ENCODE results near the gene DGKZ.
A peak's percentile ranks its signal among the peaks of the same experiment; 100 is the strongest.

Gene DGKZ

DNA sequence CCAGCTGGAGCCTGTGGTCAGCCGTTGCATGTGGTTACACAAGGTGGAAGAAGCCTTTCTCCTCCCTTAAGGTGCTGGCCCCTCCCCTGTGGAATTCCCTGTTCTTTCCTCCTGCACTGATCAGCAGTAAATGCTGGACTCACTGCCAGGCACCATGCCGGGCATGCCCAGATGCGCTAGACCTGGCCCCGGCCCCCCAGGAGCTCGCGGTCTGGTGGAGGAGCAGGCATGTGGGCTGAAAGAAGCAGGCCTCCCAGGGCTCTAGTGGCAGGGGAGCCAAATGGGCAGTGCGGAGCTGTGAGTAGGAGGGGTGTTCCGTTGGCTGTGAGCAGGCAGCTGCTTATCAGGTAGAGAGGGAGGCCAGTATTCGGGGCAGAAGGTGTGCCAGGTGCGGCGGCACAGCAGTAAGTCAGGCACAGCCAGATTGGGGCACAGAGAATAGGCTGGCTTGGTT, 10.2 kb downstream of the DGKZ start:
- TF ChIP-seq, protein P1, sequence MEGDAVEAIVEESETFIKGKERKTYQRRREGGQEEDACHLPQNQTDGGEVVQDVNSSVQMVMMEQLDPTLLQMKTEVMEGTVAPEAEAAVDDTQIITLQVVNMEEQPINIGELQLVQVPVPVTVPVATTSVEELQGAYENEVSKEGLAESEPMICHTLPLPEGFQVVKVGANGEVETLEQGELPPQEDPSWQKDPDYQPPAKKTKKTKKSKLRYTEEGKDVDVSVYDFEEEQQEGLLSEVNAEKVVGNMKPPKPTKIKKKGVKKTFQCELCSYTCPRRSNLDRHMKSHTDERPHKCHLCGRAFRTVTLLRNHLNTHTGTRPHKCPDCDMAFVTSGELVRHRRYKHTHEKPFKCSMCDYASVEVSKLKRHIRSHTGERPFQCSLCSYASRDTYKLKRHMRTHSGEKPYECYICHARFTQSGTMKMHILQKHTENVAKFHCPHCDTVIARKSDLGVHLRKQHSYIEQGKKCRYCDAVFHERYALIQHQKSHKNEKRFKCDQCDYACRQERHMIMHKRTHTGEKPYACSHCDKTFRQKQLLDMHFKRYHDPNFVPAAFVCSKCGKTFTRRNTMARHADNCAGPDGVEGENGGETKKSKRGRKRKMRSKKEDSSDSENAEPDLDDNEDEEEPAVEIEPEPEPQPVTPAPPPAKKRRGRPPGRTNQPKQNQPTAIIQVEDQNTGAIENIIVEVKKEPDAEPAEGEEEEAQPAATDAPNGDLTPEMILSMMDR (IDR thresholded peaks at IDR 0.05), result no peak
- H3K36me3 ChIP-seq (ENCODE audit: control insufficient read depth, insufficient read depth, low read length), result no peaks in the 10 kb centered on the region
- peak overlapping the region; percentile 62 for H2AFZ ChIP-seq
- peaks cover 15% of the 10 kb centered on the region for H3K79me2 ChIP-seq
- H3K9me3 ChIP-seq (ENCODE audit: control insufficient read depth, low read length), result no peaks in the 10 kb centered on the region
- peak overlapping the region; percentile 31 for H3K4me2 ChIP-seq (ENCODE audit: low read length)
- no peaks in the 10 kb centered on the region for H3K27me3 ChIP-seq (ENCODE audit: control insufficient read depth, insufficient read depth, low read length)
- peaks cover 22% of the 10 kb centered on the region for H3K4me1 ChIP-seq
- peak overlapping the region; percentile 11 for H3K4me3 ChIP-seq (ENCODE audit: low read depth, low read length)
- peak overlapping the region; percentile 74 for H3K27ac ChIP-seq
- no peak overlapping the region for H3K9ac ChIP-seq

DNA sequence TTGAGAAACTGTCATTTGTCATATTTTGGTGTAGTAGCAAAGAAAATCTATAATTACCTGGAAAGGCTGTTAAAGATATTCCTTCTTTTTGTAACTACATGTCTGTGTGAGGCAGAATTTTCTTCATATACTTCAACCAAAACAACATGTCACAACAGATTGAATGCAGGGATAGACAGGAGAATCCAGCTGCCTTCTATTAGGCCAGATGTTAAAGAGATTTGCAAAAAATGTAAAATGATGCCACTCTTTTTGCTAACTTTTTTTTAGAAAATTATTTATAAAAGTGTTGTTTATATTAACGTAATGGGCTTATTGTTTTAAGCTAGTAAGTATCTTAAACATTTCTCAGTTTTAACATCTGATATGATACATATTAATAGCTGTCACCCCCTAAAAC, 12.7 kb downstream of the DGKZ start:
- TF ChIP-seq, protein P1 (IDR thresholded peaks at IDR 0.05), result no peak
- Histone ChIP-seq H3K4me3 (ENCODE audit: low read depth, low read length) (no peak overlapping the region), H3K27me3 (ENCODE audit: control insufficient read depth, insufficient read depth, low read length) (no peaks in the 10 kb centered on the region), H3K4me1 (peaks cover 35% of the 10 kb centered on the region), H3K36me3 (ENCODE audit: control insufficient read depth, insufficient read depth, low read length) (no peaks in the 10 kb centered on the region), H3K9ac (no peak overlapping the region), H3K4me2 (ENCODE audit: low read length) (no peak overlapping the region), H2AFZ (no peak overlapping the region), H3K79me2 (peaks cover 20% of the 10 kb centered on the region), H3K27ac (no peak overlapping the region), H3K9me3 (ENCODE audit: control insufficient read depth, low read length) (no peaks in the 10 kb centered on the region)

DNA sequence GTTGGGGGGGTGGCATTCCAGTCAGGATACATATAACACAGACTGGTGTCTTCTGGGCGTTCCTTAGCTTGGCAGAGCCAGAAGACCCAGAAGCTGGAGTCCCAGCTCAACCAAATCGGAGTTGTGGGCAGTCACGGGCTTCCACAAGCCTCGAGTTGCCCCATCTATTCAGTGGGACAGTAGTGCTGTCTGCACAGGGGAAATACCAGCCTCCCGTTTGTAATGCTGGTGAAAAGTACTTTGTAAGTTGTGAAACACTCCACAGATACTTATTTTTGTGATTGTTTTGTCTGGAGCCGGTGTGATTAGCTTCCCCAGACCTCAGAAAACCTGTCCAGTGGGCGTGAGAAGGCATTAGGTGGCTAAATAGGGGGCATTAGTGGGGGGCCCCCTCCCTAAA, 13.6 kb downstream of the DGKZ start:
- Histone ChIP-seq H3K9me3 (ENCODE audit: control insufficient read depth, low read length) (no peaks in the 10 kb centered on the region), H3K4me1 (peaks cover 35% of the 10 kb centered on the region), H3K27ac (peak overlapping the region; percentile 97), H3K36me3 (ENCODE audit: control insufficient read depth, insufficient read depth, low read length) (no peaks in the 10 kb centered on the region), H2AFZ (peak overlapping the region; percentile 73), H3K9ac (no peak overlapping the region), H3K4me2 (ENCODE audit: low read length) (peak overlapping the region; percentile 74), H3K4me3 (ENCODE audit: low read depth, low read length) (peak overlapping the region; percentile 29), H3K79me2 (peaks cover 20% of the 10 kb centered on the region), H3K27me3 (ENCODE audit: control insufficient read depth, insufficient read depth, low read length) (no peaks in the 10 kb centered on the region)
- TF ChIP-seq, protein P1 (IDR thresholded peaks at IDR 0.05), result no peak

DNA sequence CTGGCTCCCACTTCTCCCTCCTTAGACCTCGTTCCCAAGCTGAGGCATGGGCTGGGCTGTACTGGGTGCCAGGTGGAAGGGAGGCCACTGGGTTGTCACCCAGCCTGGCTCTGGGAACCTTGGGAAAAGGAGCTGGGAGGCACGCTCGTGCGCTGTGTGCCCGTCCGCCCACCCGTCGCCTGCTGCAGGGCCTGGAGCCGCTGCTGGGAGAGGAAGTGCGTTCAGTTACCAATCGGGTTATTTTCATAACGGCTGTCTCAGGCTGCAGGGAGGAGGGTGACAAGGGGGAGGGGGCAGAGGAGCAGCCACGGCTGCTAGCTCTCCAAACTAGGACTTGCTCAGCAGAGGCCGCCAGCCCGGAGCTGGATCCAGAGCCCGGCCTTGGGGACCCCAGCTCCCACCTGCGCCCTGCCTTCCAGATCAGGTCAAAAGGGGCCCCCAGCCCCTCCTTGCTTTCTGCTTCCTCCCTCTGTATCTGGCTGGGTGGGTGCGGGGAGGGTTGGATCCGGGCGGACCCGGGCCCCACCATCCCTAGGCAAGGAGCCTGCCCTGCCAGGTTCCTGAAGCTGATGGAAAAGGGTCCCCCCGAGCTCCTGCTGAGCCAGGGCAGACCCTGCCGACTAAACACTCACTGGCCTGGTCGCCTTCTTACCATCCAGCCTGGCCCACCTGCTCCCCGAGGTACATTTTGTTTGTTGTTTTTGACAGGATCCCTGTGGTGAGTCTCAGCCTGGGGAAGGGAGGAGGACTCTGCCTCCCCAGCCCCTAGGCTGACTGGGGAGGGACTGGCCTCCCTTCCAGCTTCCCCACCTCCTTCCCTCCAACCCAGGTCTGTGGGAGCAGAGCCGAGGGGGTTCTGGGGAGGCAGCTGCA, 14.3 kb downstream of the DGKZ start:
- peaks cover 35% of the 10 kb centered on the region for H3K4me1 ChIP-seq
- no peaks in the 10 kb centered on the region for H3K27me3 ChIP-seq (ENCODE audit: control insufficient read depth, insufficient read depth, low read length)
- peak overlapping the region; percentile 29 for H3K4me3 ChIP-seq (ENCODE audit: low read depth, low read length)
- H3K79me2 ChIP-seq, result peaks cover 18% of the 10 kb centered on the region
- no peaks in the 10 kb centered on the region for H3K9me3 ChIP-seq (ENCODE audit: control insufficient read depth, low read length)
- peak overlapping the region; percentile 11 for H3K9ac ChIP-seq
- H2AFZ ChIP-seq, result peak overlapping the region; percentile 73
- TF ChIP-seq, protein P1 (IDR thresholded peaks at IDR 0.05), result no peak
- peak overlapping the region; percentile 97 for H3K27ac ChIP-seq
- no peaks in the 10 kb centered on the region for H3K36me3 ChIP-seq (ENCODE audit: control insufficient read depth, insufficient read depth, low read length)
- peak overlapping the region; percentile 74 for H3K4me2 ChIP-seq (ENCODE audit: low read length)

All from parathyroid adenoma (tissue), 2 donors.